AG08395 (cell line): Measurements from ENCODE around the gene RBM25.
A peak's percentile ranks its signal among the peaks of the same experiment; 100 is the strongest.

Experiments
- DNase-seq: peaks from one replicate; pipeline ENCODE4 v3.0.0; 2012; ENCODE audit warnings: mixed read lengths, low spot score

Gene RBM25

GRCh38 chr14:73102806-73103497 lies 44.6 kb downstream of the RBM25 start:
- DNase-seq: no peak

GRCh38 chr14:73105050-73105449 lies 46.7 kb downstream of the RBM25 start:
- no peak for DNase-seq

- no peak for DNase-seq
Measured at GRCh38 chr14:73105727-73106126, 47.4 kb downstream of the RBM25 start.

GRCh38 chr14:73116079-73116665 lies 57.8 kb downstream of the RBM25 start:
- no peak for DNase-seq

- no peak for DNase-seq
Measured at GRCh38 chr14:73124180-73124894, 66.0 kb downstream of the RBM25 start.

- DNase-seq: no peak
Measured at GRCh38 chr14:73125169-73125588, 66.8 kb downstream of the RBM25 start.

GRCh38 chr14:73125746-73126145 lies 67.4 kb downstream of the RBM25 start:
- no peak for DNase-seq

GRCh38 chr14:73133795-73134194 lies 75.5 kb downstream of the RBM25 start:
- no peak for DNase-seq

- DNase-seq: no peak
Measured at GRCh38 chr14:73136085-73136386, 77.7 kb downstream of the RBM25 start.

- peak; percentile 98 for DNase-seq
Measured at GRCh38 chr14:73136387-73137225, 78.3 kb downstream of the RBM25 start, which contains the start of gene PSEN1. TSS of gene PSEN1 (plus strand) at chr14:73136507. CDS start at chr14:73148020, 11,513 bp downstream.

GRCh38 chr14:73140811-73141323 lies 82.5 kb downstream of the RBM25 start:
- no peak for DNase-seq

- no peak for DNase-seq
Measured at GRCh38 chr14:73142216-73142615, 83.9 kb downstream of the RBM25 start.

GRCh38 chr14:73143003-73143402 lies 84.7 kb downstream of the RBM25 start:
- DNase-seq: no peak

- no peak for DNase-seq
Measured at GRCh38 chr14:73143617-73144016, 85.3 kb downstream of the RBM25 start.

- DNase-seq: no peak
Measured at GRCh38 chr14:73145371-73145770, 87.0 kb downstream of the RBM25 start.

GRCh38 chr14:73146111-73146510 lies 87.8 kb downstream of the RBM25 start:
- DNase-seq: no peak

GRCh38 chr14:73149753-73150152 lies 91.4 kb downstream of the RBM25 start:
- DNase-seq: no peak

- peak; percentile 66 for DNase-seq
Measured at GRCh38 chr14:73153272-73153671, 94.9 kb downstream of the RBM25 start.

GRCh38 chr14:73162251-73162650 lies 103.9 kb downstream of the RBM25 start:
- no peak for DNase-seq

- DNase-seq: no peak
Measured at GRCh38 chr14:73166399-73166798, 108.1 kb downstream of the RBM25 start.

GRCh38 chr14:73167727-73168126 lies 109.4 kb downstream of the RBM25 start:
- no peak for DNase-seq

GRCh38 chr14:73168274-73168673 lies 109.9 kb downstream of the RBM25 start:
- no peak for DNase-seq
